Memory B cell (primary cell): ENCODE measurements around the gene CDO1.
"Not testable (repeated sequence)": the region's sequence is repeated elsewhere in the genome, so short reads cannot be mapped to it uniquely, and the experiment has no call there.

Experiments used
- ATAC-seq: fragments of 150-1000 bp; cut with Tn5 transposase; 2 replicates; pipeline ENCODE4 v1.10.0; 2021; ENCODE audit warnings: low read depth, mild to moderate bottlenecking, moderate library complexity
- DNase-seq, 2 donors: peaks; one replicate each; pipeline ENCODE4 v3.0.0; 2022; ENCODE audit warnings: low spot score in 2 of 2
- H3K27ac Mint-ChIP-seq: one replicate; pipeline ENCODE4 v1.8.0; 2022; ENCODE audit warnings: mild to moderate bottlenecking, moderate library complexity, mixed read lengths
- H3K27me3 Mint-ChIP-seq: one replicate; pipeline ENCODE4 v1.8.0; 2022; ENCODE audit warnings: mixed read lengths
- H3K36me3 Mint-ChIP-seq: one replicate; pipeline ENCODE4 v1.8.0; 2022; ENCODE audit warnings: mild to moderate bottlenecking, mixed read lengths
- H3K4me1 Mint-ChIP-seq: one replicate; pipeline ENCODE4 v1.8.0; 2022; ENCODE audit warnings: mixed read lengths
- H3K4me3 Mint-ChIP-seq: one replicate; pipeline ENCODE4 v1.8.0; 2022; ENCODE audit warnings: mild to moderate bottlenecking, moderate library complexity, mixed read lengths
- H3K9me3 Mint-ChIP-seq: one replicate; pipeline ENCODE4 v1.8.0; 2022; ENCODE audit warnings: mixed read lengths

CDO1 gene

DNA sequence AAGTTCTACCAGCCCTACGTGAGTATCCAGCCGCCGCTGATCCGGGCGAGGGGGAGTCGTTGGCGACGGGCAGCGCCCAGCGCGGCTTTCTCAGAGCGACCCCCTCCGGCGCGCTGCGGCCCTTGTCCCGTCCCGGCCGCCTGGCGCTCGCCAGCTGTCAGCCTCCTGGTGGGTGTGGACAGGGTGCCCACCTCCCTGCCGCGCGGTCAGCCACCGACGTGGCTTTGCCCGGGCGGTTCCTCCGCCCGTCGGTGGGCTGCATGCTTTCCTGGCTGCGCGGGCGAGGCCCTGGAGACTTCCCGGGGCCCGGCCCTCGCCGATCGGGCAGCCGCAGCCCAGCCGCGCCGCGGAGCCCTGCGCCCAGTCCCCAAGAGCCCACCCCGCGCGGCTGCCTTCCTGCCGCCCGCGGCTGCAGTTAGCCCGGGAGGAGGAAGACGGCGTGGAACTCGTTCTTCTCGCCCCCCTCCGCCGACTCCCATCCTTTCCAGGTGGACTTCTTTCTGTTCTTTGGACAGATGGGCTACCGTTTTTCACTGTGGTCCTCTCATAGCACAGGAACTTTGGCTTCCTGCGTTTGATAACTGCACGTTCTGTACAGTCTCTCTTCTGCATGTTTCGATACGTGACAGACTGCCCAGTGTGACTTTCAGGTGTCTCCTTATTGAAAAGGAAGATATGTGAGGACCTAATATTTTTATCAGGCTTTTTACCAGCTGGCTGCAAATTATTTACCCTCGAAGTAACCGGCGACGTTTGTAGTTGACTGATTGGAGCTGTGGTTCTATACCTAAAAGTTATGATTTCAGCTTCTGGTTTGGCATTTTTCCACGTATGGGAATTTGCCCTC lies 25.9 kb upstream of the CDO1 start:
- ATAC-seq = peak; percentile 1
- peaks cover 27% of the 10 kb centered on the region for H3K4me1 Mint-ChIP-seq
- H3K9me3 Mint-ChIP-seq = no peaks in the 10 kb centered on the region
- peaks cover 2% of the 10 kb centered on the region for H3K36me3 Mint-ChIP-seq
- DNase-seq = no peak
- peak overlapping the region; percentile 99 for H3K27ac Mint-ChIP-seq
- H3K27me3 Mint-ChIP-seq = no peaks in the 10 kb centered on the region
- peak overlapping the region; percentile 95 for H3K4me3 Mint-ChIP-seq

DNA sequence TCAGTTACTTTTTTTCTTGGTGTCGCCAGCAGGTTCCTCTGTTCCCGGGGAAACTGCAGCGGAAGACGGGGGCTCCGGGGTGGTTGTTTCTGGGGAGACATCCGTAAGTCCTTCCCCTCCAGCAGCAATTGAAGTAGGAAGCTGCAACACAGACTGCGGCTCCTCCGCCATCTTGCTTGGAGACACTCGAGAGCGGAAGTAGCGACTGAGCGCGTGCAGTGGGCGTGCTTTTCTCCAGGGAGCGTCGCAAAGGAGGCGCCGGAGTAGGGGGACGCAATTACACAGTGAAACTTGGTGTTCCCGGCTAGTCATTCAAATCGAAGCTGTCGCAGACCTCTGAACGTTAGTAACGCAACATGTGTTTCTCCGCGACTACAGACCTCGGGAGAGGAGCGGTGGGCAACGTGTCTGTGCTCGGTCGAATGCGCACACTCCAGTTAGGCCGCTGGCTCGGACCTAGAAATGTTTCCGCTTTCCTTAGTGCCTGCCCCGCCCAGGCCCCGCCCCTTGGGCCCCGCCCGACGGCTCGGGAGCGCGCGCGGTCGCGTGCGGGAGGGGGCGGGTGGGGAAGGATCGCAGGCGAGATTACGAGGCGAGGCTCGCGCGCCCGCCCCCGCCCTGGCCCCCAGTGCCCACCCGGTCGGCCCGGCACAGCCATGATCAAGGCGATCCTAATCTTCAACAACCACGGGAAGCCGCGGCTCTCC lies 25.1 kb upstream of the CDO1 start, which contains the start of the genes AP3S1 and ATG12:
Gene AP3S1 (plus strand): TSS at position 554 of the 707 bp plus-strand sequence. CDS start 103 bp downstream, at position 657.
Gene ATG12 (minus strand): TSS at position 184 of the 707 bp plus-strand sequence. CDS start 13 bp downstream, at position 171.
- Mint-ChIP-seq H3K4me1 (peaks cover 27% of the 10 kb centered on the region), H3K27ac (peak within 1 kb of the TSS; percentile 99), H3K9me3 (no peaks in the 10 kb centered on the region), H3K36me3 (peaks cover 3% of the 10 kb centered on the region), H3K4me3 (peak within 1 kb of the TSS; percentile 95), H3K27me3 (no peaks in the 10 kb centered on the region)
- peak; percentile 92 to 96 for DNase-seq
- ATAC-seq = peak; percentile 82

DNA sequence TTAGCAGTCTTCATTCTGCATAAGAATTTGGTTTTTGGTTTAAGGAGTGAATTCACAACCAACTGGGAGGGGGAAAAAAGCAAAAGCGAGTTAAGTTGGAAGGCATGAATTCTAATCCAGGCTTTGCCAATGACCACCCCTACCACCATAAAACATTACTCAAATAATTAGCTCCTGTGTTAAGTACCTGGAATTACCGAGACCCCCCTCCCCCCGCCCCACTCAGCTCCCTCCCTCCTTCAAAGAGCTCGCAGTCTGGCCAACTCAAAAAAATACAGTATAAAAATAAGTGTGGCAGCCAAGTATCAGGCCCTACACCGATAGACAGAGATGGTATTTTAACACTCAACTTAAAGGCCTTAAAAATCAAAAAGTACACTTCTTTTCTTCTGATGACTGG lies 24.4 kb upstream of the CDO1 start:
- Mint-ChIP-seq H3K27me3 (no peaks in the 10 kb centered on the region), H3K9me3 (no peaks in the 10 kb centered on the region), H3K4me3 (peak overlapping the region; percentile 95), H3K27ac (peak overlapping the region; percentile 99), H3K4me1 (peaks cover 27% of the 10 kb centered on the region), H3K36me3 (peaks cover 7% of the 10 kb centered on the region)
- DNase-seq (no peak), ATAC-seq (no peak)

DNA sequence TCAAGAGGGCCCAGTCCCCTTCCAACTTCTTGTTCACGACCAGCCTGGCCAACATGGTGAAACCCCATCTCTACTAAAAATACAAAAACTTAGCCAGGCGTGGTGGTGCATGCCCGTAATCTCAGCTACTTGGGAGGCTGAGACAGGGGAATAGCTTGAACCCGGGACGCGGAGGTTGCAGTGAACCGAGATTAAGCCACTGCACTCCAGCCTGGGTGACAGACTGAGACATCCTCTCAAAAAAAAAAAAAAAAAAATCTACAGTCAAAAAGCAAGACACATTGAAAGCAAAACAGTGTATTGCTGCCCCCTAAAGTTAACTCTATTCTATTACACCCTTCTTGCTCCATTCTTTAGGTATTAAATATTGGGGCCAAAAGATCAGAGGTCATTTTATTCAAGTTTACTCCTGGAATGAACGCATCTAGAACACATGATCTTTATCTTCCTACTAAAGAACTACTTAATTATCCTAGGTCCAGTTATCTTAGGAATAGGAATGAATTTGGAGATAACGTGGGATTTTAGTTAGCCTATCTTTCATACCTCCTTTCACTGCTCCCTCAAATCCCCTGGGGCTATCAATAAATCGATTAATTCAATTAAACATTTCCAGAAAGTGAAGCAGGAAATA lies 22.5 kb upstream of the CDO1 start:
- DNase-seq (peak in 1 of 2 donors; percentile 54), ATAC-seq (peak; percentile 7)
- Mint-ChIP-seq H3K36me3 (peaks cover 20% of the 10 kb centered on the region), H3K4me1 (peaks cover 17% of the 10 kb centered on the region), H3K27me3 (no peaks in the 10 kb centered on the region), H3K9me3 (no peaks in the 10 kb centered on the region), H3K4me3 (peak overlapping the region; percentile 49), H3K27ac (peak overlapping the region; percentile 50)

DNA sequence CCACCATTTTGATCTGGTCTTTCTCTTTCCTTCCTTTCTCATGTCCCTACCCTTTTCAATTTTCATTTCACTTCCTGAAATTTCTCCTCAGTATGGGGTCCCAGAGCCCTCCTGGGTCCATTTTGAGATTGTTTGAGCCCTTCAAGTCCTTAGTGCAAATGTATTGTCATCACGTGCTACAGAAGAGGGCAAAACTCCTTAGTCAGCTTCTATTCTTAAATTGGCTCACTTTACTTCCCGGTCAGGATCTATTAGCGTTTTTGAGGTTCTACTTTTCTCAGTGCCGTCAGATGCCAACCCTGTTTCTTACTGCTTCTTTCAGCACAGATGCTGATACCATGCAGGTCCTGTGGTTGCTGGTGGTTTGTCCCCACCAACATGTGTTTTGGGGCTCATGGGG lies 19.0 kb upstream of the CDO1 start:
- Mint-ChIP-seq H3K36me3 (peaks cover 31% of the 10 kb centered on the region), H3K27ac (no peak overlapping the region), H3K4me3 (no peak overlapping the region), H3K4me1 (peaks cover 12% of the 10 kb centered on the region), H3K27me3 (no peaks in the 10 kb centered on the region), H3K9me3 (no peaks in the 10 kb centered on the region)
- DNase-seq (no peak), ATAC-seq (no peak)

DNA sequence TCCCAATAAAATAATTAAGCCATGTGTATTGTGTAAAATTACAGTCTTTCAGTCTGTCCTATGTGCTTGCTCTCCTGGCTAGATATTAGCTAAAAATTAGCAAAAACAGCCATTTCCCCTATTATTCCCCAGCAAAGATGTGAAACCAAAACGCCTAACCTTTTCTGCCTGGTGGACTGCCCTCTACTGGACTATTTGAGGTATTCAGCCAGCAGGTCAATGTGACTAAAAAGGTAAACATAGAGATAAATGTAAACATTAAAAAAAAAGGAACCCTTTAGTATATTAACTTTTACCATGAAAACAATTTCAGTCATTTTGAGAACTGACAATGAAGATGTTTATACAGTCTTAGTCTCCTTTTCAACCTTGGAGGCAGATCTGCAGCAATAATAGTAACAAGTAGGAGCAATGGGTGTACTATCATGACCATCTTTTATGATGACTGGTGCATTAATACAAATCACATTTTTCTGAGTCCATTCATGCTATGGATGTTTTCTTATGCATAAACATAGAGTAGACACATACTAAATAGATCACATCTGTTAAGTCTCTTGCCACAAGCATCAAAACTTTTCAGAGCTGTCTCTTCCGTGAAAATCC lies 14.8 kb upstream of the CDO1 start:
- no peak overlapping the region for H3K4me3 Mint-ChIP-seq
- H3K9me3 Mint-ChIP-seq = peaks cover 2% of the 10 kb centered on the region
- peak; percentile 76 for ATAC-seq
- H3K36me3 Mint-ChIP-seq = peaks cover 34% of the 10 kb centered on the region
- no peaks in the 10 kb centered on the region for H3K27me3 Mint-ChIP-seq
- peak overlapping the region; percentile 3 for H3K27ac Mint-ChIP-seq
- peak; percentile 24 to 34 for DNase-seq
- H3K4me1 Mint-ChIP-seq = peaks cover 4% of the 10 kb centered on the region

DNA sequence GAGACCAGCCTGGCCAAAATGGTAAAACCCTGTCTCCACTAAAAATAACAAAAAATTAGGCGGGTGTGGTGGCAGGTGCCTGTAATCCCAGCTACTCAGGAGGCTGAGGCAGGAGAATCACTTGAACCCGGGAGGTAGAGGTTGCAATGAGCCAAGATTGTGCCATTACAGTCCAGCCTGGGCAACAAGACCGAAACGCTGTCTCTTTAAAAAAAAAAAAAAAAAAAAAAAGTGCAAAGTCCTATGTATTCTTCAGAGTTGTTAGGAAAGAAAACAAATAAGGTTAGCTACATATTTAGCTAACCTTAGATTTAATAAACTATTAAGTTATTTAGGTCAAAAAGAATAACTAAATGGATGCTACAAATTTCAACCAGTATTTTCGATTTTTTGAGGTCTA lies 13.5 kb upstream of the CDO1 start:
- Mint-ChIP-seq H3K9me3 (peaks cover 2% of the 10 kb centered on the region), H3K4me1 (peaks cover 4% of the 10 kb centered on the region), H3K27ac (no peak overlapping the region), H3K27me3 (peaks cover 2% of the 10 kb centered on the region), H3K36me3 (peaks cover 26% of the 10 kb centered on the region), H3K4me3 (no peak overlapping the region)
- no peak for DNase-seq
- no peak for ATAC-seq

DNA sequence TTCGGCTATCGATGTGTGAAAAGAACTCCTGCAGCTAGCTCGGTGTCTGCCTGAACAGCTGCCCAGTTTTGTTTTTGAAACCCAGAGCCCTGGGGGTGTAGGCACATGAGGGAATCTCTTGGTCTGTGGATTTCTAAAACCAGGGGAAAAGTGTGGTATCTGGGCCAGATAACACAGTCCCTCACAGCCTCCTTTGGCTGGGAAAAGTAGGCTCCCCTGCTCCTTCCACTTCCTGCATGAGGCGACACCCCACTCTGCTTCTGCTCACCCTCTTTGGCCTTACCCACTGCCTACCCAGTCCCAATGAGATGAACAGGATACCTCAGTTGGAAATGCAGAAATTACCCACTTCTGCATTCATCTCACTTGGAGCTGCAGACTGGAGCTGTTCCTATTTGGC lies 9.5 kb upstream of the CDO1 start:
- Mint-ChIP-seq H3K4me1 (peaks cover 2% of the 10 kb centered on the region), H3K36me3 (peaks cover 10% of the 10 kb centered on the region), H3K9me3 (peaks cover 4% of the 10 kb centered on the region), H3K27ac (no peak overlapping the region), H3K27me3 (peaks cover 2% of the 10 kb centered on the region), H3K4me3 (no peak overlapping the region)
- ATAC-seq (no peak), DNase-seq (no peak)

DNA sequence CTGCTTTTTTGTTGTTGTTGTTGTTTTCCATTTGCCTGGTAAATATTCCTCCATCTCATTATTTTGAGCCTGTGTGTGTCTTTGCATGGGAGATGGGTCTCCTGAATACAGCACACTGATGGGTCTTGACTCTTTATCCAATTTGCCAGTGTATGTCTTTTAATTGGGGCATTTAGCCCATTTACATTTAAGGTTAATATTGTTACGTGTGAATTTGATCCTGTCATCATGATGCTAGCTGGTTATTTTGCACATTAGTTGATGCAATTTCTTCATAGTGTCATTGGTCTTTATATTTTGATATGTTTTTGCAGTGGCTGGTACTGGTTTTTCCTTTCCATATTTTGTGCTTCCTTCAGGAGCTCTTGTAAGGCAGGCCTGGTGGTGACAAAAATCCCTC lies 8.5 kb upstream of the CDO1 start:
- DNase-seq, H3K36me3 Mint-ChIP-seq, H3K9me3 Mint-ChIP-seq, ATAC-seq, H3K27ac Mint-ChIP-seq, H3K27me3 Mint-ChIP-seq, H3K4me1 Mint-ChIP-seq, H3K4me3 Mint-ChIP-seq: not testable (repeated sequence)

DNA sequence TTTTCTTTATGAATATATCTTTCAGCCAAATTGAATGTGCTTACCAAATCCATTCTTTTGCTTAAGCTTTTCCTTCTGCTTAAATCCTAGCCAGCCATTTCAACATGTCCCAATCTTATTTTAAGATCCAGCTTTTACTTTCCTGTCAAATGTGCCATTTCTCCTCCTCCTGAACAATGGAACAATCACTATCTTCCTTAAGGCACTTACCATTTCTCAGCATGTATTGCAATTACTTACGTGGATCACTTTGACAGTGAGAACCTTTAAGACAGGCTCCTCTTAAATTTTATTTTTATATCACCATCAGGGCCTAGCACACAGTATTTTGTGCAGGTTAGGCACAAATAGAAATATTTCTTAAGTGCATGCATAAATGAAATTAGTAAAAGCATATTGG lies 4.4 kb upstream of the CDO1 start:
- Mint-ChIP-seq H3K4me1 (peaks cover 6% of the 10 kb centered on the region), H3K9me3 (peaks cover 2% of the 10 kb centered on the region), H3K4me3 (no peak overlapping the region), H3K27ac (no peak overlapping the region), H3K27me3 (peaks cover 14% of the 10 kb centered on the region), H3K36me3 (no peaks in the 10 kb centered on the region)
- ATAC-seq (no peak), DNase-seq (no peak)

DNA sequence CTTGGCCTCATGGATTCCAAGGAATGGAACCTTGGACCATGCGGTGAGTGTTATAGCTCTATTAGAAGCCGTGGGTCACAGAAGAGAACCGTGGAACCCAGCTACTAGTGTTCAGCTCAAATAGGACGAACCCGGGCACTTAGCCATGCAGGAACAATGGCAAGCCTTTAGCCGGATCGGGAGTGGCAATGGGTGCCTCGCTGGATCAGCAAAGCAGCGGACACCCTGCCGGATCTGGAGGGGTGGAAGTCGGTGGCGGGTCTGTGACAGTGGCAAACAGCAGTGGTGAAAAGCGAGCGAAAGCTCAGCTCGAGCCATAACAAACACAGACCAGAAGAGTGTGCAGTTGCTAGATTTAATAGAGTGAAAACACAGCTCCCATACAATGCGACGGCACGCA lies 2.4 kb upstream of the CDO1 start:
- no peak overlapping the region for H3K27ac Mint-ChIP-seq
- H3K27me3 Mint-ChIP-seq = peaks cover 26% of the 10 kb centered on the region
- DNase-seq (no peak), ATAC-seq (no peak)
- H3K9me3 Mint-ChIP-seq = peaks cover 2% of the 10 kb centered on the region
- no peaks in the 10 kb centered on the region for H3K36me3 Mint-ChIP-seq
- H3K4me3 Mint-ChIP-seq = no peak overlapping the region
- H3K4me1 Mint-ChIP-seq = peaks cover 15% of the 10 kb centered on the region

DNA sequence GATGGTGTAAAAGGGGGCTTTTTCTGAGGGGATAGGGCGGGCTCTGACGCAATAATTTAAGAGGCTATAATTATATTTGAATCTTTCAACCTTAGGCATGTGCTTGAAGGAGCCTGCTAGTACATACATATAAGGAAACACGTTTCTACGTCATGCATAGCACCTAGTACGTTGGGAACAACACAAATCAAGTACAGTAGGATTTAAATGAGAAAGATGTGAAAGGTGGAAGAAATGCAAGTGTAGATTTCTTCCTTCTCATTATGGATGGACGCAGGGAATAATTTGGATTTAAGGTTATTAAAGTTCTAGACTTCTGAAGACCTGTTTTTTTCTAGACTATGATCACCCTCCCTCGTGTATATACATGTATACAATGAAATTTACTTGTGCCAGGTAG lies 927 bp upstream of the CDO1 start:
- no peaks in the 10 kb centered on the region for H3K36me3 Mint-ChIP-seq
- H3K4me1 Mint-ChIP-seq = peaks cover 15% of the 10 kb centered on the region
- H3K27me3 Mint-ChIP-seq = peaks cover 29% of the 10 kb centered on the region
- peaks cover 2% of the 10 kb centered on the region for H3K9me3 Mint-ChIP-seq
- no peak overlapping the region for H3K27ac Mint-ChIP-seq
- no peak for ATAC-seq
- no peak overlapping the region for H3K4me3 Mint-ChIP-seq
- DNase-seq = no peak

DNA sequence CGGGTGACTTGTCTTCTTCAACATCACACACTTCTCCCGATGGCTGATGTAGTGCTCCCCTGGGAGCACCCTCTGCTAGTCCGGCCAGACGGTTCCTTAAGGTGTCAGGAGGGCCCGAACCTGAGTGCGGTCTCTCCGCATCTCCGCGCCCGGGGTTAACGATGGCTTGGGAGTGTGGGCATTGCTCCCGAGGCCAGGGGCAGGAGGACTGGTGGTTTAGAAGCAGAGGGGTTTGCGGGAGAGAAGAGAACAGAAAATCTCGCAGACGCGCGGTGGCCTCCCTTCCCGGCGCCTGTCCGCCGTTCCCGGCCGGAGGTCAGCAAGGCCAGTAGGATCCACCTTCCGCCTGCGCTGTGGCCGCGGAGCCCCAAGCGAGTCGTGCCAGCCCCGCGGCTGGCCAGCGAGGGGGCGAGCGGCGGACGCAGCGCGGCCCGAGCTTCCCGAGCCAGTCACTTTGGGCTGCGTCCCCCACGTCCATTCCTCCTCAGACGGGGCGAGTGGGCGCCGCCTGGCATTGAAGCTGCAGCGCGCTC lies 700 bp downstream of the CDO1 start:
- Mint-ChIP-seq H3K36me3 (no peaks in the 10 kb centered on the region), H3K27ac (no peak overlapping the region), H3K4me3 (peak overlapping the region; percentile 75), H3K9me3 (no peaks in the 10 kb centered on the region), H3K27me3 (peaks cover 31% of the 10 kb centered on the region), H3K4me1 (peaks cover 15% of the 10 kb centered on the region)
- peak; percentile 13 for ATAC-seq
- peak in 1 of 2 donors; percentile 20 for DNase-seq
